GM23338 (cell line): ENCODE measurements around the gene C14orf132. TPM values are rescaled to one million over a fixed set of nuclear protein-coding genes. Genes with fewer than 3 reads are reported as not detected.

Experiments
- ATAC-seq: fragments of 200-7000 bp; cut with Tn5 transposase; 3 replicates; pipeline ENCODE4 v1.9.1; 2020
- DNase-seq: peaks from one replicate; pipeline ENCODE4 v3.0.0-alpha.2; 2015; ENCODE audit warnings: low spot score
- H2AFZ ChIP-seq: fragments of 200-600 bp; sonication (generic); 2 replicates; pipeline ENCODE4 v1.8.0; 2016; ENCODE audit warnings: antibody characterized with exemption, mild to moderate bottlenecking, moderate library complexity
- H3F3A ChIP-seq: fragments of 200-600 bp; sonication (generic); replicated peaks from 2 replicates; pipeline ENCODE4 v1.8.0; 2017; ENCODE audit warnings: antibody characterized with exemption, mixed run types, low read depth
- H3K27ac ChIP-seq: fragments of 200-600 bp; sonication (generic); 2 replicates; pipeline ENCODE4 v1.6.1; 2016; ENCODE audit warnings: low read depth
- H3K27me3 ChIP-seq: fragments of 200-600 bp; sonication (generic); 2 replicates; pipeline ENCODE4 v1.8.0; 2016; ENCODE audit warnings: mild to moderate bottlenecking, mixed run types, moderate library complexity; ENCODE audit not compliant: insufficient read depth
- H3K36me3 ChIP-seq: fragments of 200-600 bp; sonication (generic); 2 replicates; pipeline ENCODE4 v1.8.0; 2016; ENCODE audit warnings: mild to moderate bottlenecking; ENCODE audit not compliant: insufficient read depth
- H3K4me1 ChIP-seq: fragments of 200-600 bp; sonication (generic); 2 replicates; pipeline ENCODE4 v1.8.0; 2016; ENCODE audit warnings: mild to moderate bottlenecking, moderate library complexity; ENCODE audit not compliant: insufficient read depth
- H3K4me2 ChIP-seq: fragments of 200-600 bp; sonication (generic); 2 replicates; pipeline ENCODE4 v1.7.1; 2017; ENCODE audit warnings: mixed run types
- H3K4me3 ChIP-seq: fragments of 200-600 bp; sonication (generic); 2 replicates; pipeline ENCODE4 v1.6.1; 2016; ENCODE audit warnings: mixed run types
- H3K79me2 ChIP-seq: fragments of 200-600 bp; sonication (generic); replicated peaks from 2 replicates; pipeline ENCODE4 v1.8.0; 2017; ENCODE audit warnings: mild to moderate bottlenecking; ENCODE audit not compliant: insufficient read depth
- H3K9me2 ChIP-seq: fragments of 200-600 bp; sonication (generic); 2 replicates; pipeline ENCODE4 v1.8.0; 2017; ENCODE audit not compliant: insufficient read depth
- H4K20me1 ChIP-seq: fragments of 200-600 bp; sonication (generic); replicated peaks from 2 replicates; pipeline ENCODE4 v1.8.0; 2017; ENCODE audit warnings: mild to moderate bottlenecking; ENCODE audit not compliant: insufficient read depth
- H3K27ac Mint-ChIP-seq: 2 replicates; pipeline ENCODE4 v1.8.0; 2020; ENCODE audit warnings: inconsistent platforms, mild to moderate bottlenecking, moderate library complexity, mixed read lengths
- H3K27me3 Mint-ChIP-seq: 3 replicates; pipeline ENCODE4 v1.8.0; 2022; ENCODE audit warnings: low read depth, mild to moderate bottlenecking, moderate library complexity, mixed read lengths, inconsistent platforms; ENCODE audit not compliant: insufficient read depth, poor library complexity
- H3K36me3 Mint-ChIP-seq: 3 replicates; pipeline ENCODE4 v1.8.0; 2021; ENCODE audit warnings: low read depth, mild to moderate bottlenecking, inconsistent platforms, moderate library complexity, mixed read lengths
- H3K4me1 Mint-ChIP-seq: 3 replicates; pipeline ENCODE4 v1.8.0; 2020; ENCODE audit warnings: mild to moderate bottlenecking, inconsistent platforms, mixed read lengths
- H3K4me3 Mint-ChIP-seq: 3 replicates; pipeline ENCODE4 v1.8.0; 2021; ENCODE audit warnings: moderate library complexity, mild to moderate bottlenecking, inconsistent platforms, mixed read lengths
- H3K9me3 Mint-ChIP-seq: 3 replicates; pipeline ENCODE4 v1.8.0; 2020; ENCODE audit warnings: moderate library complexity, mild to moderate bottlenecking, inconsistent platforms, mixed read lengths
- CREB1 ChIP-seq: fragments of 250-450 bp; sonication (Bioruptor Pico); IDR thresholded peaks from 2 replicates; pipeline ENCODE4 v1.5.0; 2020; ENCODE audit warnings: low read depth, mild to moderate bottlenecking, moderate library complexity
- EZH2 ChIP-seq: fragments of 200-600 bp; sonication (generic); IDR thresholded peaks from one replicate; pipeline ENCODE4 v1.8.0; 2017; ENCODE audit warnings: antibody characterized with exemption, mild to moderate bottlenecking, low read depth; ENCODE audit not compliant: unreplicated experiment
- EZH2phosphoT487 ChIP-seq: fragments of 200-600 bp; sonication (generic); IDR thresholded peaks from one replicate; pipeline ENCODE4 v1.8.1; 2018; ENCODE audit warnings: antibody characterized with exemption; ENCODE audit not compliant: unreplicated experiment
- JUNB ChIP-seq: IDR thresholded peaks from one replicate; pipeline ENCODE4 v1.6.1; 2016; ENCODE audit warnings: antibody characterized with exemption; ENCODE audit not compliant: unreplicated experiment
- NANOG ChIP-seq: IDR thresholded peaks from 2 replicates; pipeline ENCODE4 v1.6.1; 2016; ENCODE audit warnings: antibody characterized with exemption, borderline replicate concordance
- POLR2AphosphoS5 ChIP-seq: IDR thresholded peaks from 2 replicates; pipeline ENCODE4 v1.6.1; 2016; ENCODE audit warnings: antibody characterized with exemption, low read depth
- STAT1 ChIP-seq: IDR thresholded peaks from one replicate; pipeline ENCODE4 v1.6.1; 2016; ENCODE audit warnings: antibody characterized with exemption; ENCODE audit not compliant: unreplicated experiment
- ZNF114 ChIP-seq: fragments of 250-450 bp; sonication (Bioruptor Pico); IDR thresholded peaks from 2 replicates; pipeline ENCODE4 v1.5.0; 2020; ENCODE audit warnings: mild to moderate bottlenecking, moderate library complexity
- ZNF331 ChIP-seq: fragments of 250-450 bp; sonication (Bioruptor Pico); IDR thresholded peaks from 2 replicates; pipeline ENCODE4 v1.5.0; 2020; ENCODE audit warnings: low read depth, mild to moderate bottlenecking, moderate library complexity
- polyA plus RNA-seq: library from polyadenylated mRNA; unstranded; fragments of >200 nt; fragmentation: Nextera tagmentation; extraction: Ambion mirVana; gene quantifications from 2 replicates; pipeline ENCODE4 v1.2.1, GENCODE V29; 2016
- total RNA-seq: library from RNA; depleted of rRNA; stranded (reverse); fragments of >200 nt; shearing (Covaris generic); gene quantifications from 2 replicates; pipeline ENCODE4 v1.2.3, GENCODE V29; 2014
- TF ChIP-seq, protein P1 (sequence below): IDR thresholded peaks from 2 replicates; pipeline ENCODE4 v1.6.1; 2016; ENCODE audit warnings: antibody characterized with exemption
- TF ChIP-seq, protein P2 (sequence below), 2 experiments: fragments of 200-600 bp in 1 of 2; sonication (generic) in 1 of 2; conservative IDR thresholded peaks; 2 replicates each; pipeline versions ENCODE4 v1.5.1 to v1.6.1; 2016 to 2017; ENCODE audit warnings: antibody characterized with exemption in 2 of 2, low read depth in 2 of 2, mild to moderate bottlenecking in 2 of 2, moderate library complexity in 1 of 2
- TF ChIP-seq, protein P3 (sequence below): fragments of 250-450 bp; sonication (Bioruptor Pico); IDR thresholded peaks from 2 replicates; pipeline ENCODE4 v1.5.0; 2020; ENCODE audit warnings: mild to moderate bottlenecking, moderate library complexity
- TF ChIP-seq, protein P4 (sequence below): IDR thresholded peaks from one replicate; pipeline ENCODE4 v1.6.1; 2018; ENCODE audit warnings: antibody characterized with exemption; ENCODE audit not compliant: unreplicated experiment

The C14orf132 gene
- total and polyA plus RNA-seq, 2 experiments from 2014 or later = 13.8 to 16.2 TPM

DNA sequence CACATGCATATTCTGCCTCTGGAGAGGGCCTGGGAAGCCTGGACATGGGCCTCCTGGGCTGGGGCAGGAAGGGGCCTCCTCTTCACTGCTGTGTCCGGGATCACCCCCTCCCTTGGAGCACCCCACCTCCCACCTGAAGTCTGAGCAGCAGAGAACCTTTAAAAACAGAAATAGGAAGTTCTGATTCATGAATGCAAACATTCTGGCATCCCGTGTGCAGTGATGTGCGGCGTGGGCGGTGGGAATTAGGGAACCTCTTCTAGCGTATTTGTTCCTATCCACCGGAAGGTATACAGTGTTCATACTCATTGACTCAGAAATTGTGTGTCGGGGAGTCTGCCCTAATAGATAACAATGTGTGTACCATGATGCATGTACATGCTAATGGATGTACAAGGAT, 46.2 kb downstream of the C14orf132 start:
- Histone ChIP-seq H3F3A (no peaks in the 10 kb centered on the region), H3K36me3 (no peaks in the 10 kb centered on the region), H3K4me1 (no peaks in the 10 kb centered on the region; the same call in 1 of the 2 replicates), H3K9me2 (no peaks in the 10 kb centered on the region), H3K79me2 (no peaks in the 10 kb centered on the region), H4K20me1 (no peaks in the 10 kb centered on the region; the same call in 1 of the 2 replicates), H2AFZ (no peak overlapping the region), H3K4me2 (no peak overlapping the region), H3K4me3 (no peak overlapping the region), H3K27me3 (no peaks in the 10 kb centered on the region), H3K27ac (no peak overlapping the region)
- H3K27me3 Mint-ChIP-seq = peaks cover 4% of the 10 kb centered on the region
- no peak overlapping the region for H3K4me3 Mint-ChIP-seq
- H3K27ac Mint-ChIP-seq = no peak overlapping the region
- H3K9me3 Mint-ChIP-seq = 0 out of 3 replicates have a peak, but pooled peaks cover 3% of the 10 kb centered on the region
- peaks cover 11% of the 10 kb centered on the region for H3K4me1 Mint-ChIP-seq
- ATAC-seq = no peak
- H3K36me3 Mint-ChIP-seq = peaks cover 20% of the 10 kb centered on the region
- TF ChIP-seq ZNF114 (CRISPR knock-in tag) (no peak), ZNF331 (no peak), POLR2AphosphoS5 (no peak), NANOG (no peak), STAT1 (no peak), EZH2 (no peak), EZH2phosphoT487 (no peak), CREB1 (CRISPR knock-in tag) (no peak), JUNB (no peak)
- TF ChIP-seq, protein P1, sequence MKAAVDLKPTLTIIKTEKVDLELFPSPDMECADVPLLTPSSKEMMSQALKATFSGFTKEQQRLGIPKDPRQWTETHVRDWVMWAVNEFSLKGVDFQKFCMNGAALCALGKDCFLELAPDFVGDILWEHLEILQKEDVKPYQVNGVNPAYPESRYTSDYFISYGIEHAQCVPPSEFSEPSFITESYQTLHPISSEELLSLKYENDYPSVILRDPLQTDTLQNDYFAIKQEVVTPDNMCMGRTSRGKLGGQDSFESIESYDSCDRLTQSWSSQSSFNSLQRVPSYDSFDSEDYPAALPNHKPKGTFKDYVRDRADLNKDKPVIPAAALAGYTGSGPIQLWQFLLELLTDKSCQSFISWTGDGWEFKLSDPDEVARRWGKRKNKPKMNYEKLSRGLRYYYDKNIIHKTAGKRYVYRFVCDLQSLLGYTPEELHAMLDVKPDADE = no peak
- TF ChIP-seq, protein P2, sequence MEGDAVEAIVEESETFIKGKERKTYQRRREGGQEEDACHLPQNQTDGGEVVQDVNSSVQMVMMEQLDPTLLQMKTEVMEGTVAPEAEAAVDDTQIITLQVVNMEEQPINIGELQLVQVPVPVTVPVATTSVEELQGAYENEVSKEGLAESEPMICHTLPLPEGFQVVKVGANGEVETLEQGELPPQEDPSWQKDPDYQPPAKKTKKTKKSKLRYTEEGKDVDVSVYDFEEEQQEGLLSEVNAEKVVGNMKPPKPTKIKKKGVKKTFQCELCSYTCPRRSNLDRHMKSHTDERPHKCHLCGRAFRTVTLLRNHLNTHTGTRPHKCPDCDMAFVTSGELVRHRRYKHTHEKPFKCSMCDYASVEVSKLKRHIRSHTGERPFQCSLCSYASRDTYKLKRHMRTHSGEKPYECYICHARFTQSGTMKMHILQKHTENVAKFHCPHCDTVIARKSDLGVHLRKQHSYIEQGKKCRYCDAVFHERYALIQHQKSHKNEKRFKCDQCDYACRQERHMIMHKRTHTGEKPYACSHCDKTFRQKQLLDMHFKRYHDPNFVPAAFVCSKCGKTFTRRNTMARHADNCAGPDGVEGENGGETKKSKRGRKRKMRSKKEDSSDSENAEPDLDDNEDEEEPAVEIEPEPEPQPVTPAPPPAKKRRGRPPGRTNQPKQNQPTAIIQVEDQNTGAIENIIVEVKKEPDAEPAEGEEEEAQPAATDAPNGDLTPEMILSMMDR (conservative IDR thresholded peaks at IDR 0.05; ENCODE audit: low read depth in 2 of 2) = no peak
- TF ChIP-seq, protein P3, sequence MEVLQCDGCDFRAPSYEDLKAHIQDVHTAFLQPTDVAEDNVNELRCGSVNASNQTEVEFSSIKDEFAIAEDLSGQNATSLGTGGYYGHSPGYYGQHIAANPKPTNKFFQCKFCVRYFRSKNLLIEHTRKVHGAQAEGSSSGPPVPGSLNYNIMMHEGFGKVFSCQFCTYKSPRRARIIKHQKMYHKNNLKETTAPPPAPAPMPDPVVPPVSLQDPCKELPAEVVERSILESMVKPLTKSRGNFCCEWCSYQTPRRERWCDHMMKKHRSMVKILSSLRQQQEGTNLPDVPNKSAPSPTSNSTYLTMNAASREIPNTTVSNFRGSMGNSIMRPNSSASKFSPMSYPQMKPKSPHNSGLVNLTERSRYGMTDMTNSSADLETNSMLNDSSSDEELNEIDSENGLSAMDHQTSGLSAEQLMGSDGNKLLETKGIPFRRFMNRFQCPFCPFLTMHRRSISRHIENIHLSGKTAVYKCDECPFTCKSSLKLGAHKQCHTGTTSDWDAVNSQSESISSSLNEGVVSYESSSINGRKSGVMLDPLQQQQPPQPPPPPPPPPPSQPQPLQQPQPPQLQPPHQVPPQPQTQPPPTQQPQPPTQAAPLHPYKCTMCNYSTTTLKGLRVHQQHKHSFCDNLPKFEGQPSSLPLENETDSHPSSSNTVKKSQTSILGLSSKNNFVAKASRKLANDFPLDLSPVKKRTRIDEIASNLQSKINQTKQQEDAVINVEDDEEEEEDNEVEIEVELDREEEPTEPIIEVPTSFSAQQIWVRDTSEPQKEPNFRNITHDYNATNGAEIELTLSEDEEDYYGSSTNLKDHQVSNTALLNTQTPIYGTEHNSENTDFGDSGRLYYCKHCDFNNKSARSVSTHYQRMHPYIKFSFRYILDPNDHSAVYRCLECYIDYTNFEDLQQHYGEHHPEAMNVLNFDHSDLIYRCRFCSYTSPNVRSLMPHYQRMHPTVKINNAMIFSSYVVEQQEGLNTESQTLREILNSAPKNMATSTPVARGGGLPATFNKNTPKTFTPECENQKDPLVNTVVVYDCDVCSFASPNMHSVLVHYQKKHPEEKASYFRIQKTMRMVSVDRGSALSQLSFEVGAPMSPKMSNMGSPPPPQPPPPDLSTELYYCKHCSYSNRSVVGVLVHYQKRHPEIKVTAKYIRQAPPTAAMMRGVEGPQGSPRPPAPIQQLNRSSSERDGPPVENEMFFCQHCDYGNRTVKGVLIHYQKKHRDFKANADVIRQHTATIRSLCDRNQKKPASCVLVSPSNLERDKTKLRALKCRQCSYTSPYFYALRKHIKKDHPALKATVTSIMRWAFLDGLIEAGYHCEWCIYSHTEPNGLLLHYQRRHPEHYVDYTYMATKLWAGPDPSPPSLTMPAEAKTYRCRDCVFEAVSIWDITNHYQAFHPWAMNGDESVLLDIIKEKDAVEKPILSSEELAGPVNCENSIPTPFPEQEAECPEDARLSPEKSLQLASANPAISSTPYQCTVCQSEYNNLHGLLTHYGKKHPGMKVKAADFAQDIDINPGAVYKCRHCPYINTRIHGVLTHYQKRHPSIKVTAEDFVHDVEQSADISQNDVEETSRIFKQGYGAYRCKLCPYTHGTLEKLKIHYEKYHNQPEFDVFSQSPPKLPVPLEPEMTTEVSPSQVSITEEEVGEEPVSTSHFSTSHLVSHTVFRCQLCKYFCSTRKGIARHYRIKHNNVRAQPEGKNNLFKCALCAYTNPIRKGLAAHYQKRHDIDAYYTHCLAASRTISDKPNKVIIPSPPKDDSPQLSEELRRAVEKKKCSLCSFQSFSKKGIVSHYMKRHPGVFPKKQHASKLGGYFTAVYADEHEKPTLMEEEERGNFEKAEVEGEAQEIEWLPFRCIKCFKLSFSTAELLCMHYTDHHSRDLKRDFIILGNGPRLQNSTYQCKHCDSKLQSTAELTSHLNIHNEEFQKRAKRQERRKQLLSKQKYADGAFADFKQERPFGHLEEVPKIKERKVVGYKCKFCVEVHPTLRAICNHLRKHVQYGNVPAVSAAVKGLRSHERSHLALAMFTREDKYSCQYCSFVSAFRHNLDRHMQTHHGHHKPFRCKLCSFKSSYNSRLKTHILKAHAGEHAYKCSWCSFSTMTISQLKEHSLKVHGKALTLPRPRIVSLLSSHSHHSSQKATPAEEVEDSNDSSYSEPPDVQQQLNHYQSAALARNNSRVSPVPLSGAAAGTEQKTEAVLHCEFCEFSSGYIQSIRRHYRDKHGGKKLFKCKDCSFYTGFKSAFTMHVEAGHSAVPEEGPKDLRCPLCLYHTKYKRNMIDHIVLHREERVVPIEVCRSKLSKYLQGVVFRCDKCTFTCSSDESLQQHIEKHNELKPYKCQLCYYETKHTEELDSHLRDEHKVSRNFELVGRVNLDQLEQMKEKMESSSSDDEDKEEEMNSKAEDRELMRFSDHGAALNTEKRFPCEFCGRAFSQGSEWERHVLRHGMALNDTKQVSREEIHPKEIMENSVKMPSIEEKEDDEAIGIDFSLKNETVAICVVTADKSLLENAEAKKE (CRISPR knock-in tag) = no peak
- TF ChIP-seq, protein P4, sequence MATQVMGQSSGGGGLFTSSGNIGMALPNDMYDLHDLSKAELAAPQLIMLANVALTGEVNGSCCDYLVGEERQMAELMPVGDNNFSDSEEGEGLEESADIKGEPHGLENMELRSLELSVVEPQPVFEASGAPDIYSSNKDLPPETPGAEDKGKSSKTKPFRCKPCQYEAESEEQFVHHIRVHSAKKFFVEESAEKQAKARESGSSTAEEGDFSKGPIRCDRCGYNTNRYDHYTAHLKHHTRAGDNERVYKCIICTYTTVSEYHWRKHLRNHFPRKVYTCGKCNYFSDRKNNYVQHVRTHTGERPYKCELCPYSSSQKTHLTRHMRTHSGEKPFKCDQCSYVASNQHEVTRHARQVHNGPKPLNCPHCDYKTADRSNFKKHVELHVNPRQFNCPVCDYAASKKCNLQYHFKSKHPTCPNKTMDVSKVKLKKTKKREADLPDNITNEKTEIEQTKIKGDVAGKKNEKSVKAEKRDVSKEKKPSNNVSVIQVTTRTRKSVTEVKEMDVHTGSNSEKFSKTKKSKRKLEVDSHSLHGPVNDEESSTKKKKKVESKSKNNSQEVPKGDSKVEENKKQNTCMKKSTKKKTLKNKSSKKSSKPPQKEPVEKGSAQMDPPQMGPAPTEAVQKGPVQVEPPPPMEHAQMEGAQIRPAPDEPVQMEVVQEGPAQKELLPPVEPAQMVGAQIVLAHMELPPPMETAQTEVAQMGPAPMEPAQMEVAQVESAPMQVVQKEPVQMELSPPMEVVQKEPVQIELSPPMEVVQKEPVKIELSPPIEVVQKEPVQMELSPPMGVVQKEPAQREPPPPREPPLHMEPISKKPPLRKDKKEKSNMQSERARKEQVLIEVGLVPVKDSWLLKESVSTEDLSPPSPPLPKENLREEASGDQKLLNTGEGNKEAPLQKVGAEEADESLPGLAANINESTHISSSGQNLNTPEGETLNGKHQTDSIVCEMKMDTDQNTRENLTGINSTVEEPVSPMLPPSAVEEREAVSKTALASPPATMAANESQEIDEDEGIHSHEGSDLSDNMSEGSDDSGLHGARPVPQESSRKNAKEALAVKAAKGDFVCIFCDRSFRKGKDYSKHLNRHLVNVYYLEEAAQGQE = no peak
- no peak for DNase-seq
